Hindlimb muscle (tissue), 1 donor: Measurements from ENCODE around the gene RB1. TPM values are rescaled to one million over a fixed set of nuclear protein-coding genes. Genes with fewer than 3 reads are reported as not detected.

ENCODE experiments used
- DNase-seq: peaks from one replicate; pipeline ENCODE4 v3.0.0-alpha.2; 2013
- polyA plus RNA-seq: library from polyadenylated mRNA; unstranded; fragments of 120-200 nt; gene quantifications from one replicate; pipeline ENCODE4 v1.2.1, GENCODE V29; 2013; ENCODE audit not compliant: insufficient read length

The RB1 gene
- polyA plus RNA-seq, 1 donor: 64.1 TPM

DNA sequence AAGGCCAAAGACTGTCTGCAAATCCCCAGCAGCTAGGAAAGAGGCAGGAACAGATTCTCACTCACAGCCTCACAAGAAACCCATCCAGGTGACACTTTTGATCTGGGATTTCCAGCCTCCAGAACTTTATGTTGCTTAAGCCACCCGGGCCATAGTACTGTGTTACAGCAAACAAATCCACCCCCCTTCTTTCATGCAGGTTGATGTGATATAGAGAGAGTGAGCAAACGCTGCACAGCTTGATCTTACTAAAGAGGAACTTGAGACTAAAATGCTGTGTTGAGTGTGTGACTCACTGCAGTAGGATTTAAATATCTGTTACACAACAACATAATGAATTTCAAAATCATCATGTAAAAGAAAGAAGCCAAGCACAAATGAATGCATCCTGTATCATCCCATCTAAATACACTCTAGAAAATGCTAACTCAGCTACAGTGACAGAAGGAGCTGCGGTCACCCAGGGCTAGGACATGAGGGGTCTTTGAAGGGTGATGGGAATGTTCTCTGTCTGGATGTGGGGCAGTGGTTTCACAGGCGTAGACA is 197.2 kb downstream of the RB1 start:
- DNase-seq: no peak

DNA sequence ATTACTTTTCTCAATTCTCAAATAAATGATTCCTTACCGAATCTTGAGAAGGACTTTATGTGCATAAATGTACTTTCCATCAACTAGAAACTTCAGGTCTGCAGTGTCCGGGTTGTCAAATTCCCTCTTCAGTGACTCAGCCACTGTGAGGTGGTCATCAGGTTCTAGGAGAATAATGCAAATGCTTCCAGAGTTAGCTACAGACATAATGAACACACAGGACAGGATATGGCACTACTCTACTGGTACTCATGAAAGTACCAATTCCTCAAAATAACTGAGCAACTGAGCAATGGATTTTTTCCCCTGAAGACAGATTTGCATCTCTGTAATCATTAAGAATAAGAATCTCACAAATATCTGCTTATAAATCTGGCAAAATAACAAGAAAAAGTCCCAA is 198.2 kb downstream of the RB1 start:
- DNase-seq: no peak

DNA sequence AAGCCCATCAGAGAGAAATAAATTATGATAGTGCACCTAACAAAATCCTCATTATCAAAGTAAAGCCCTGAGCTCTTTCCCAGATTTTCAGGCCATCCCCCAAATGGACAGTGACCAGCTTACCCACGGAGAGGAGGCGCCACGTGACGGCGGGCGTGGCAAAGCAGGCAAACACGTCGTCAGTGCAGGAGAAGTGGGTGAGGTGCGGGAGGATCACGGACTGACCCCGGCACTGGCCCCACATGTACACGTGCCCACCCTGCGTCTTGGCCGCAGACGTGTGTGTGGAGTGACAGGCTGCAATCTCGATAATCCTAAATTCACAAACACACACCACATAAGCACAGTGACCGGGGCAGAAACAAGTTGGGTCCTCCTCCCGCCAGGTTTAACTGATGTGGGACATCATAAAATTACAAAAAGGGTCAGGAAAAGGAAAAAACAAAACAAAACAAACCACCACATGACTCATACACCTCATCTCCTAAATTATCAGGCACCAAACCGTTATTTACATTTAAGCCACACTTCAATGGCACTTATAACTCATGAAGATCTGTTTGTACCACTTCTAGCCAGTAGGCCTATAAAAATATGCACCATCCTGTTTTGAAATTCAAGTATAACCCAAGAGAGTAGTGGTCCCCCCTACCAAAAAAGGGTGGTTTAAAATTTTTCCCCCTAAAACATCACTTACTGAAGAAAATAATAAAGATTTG is 199.2 kb downstream of the RB1 start:
- DNase-seq: no peak

DNA sequence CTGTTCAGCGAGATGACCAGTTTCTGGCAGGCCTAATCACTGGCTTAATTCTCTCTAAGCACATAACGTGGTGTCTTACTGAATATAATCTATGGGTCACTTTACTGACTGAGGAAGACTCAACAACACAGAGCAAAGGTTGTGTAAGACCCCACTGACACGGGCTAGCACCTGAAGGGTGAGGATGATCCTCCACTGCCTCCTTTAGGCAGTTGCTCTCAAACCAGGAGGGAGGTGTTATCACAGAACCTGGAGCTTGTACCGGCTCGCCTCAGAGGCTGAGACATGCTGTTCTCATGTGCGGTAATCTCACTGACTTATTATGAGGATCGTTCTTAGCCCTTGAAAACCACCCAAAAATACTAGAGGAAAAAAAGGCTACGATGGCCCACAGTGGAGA is 201.1 kb downstream of the RB1 start:
- DNase-seq: no peak

DNA sequence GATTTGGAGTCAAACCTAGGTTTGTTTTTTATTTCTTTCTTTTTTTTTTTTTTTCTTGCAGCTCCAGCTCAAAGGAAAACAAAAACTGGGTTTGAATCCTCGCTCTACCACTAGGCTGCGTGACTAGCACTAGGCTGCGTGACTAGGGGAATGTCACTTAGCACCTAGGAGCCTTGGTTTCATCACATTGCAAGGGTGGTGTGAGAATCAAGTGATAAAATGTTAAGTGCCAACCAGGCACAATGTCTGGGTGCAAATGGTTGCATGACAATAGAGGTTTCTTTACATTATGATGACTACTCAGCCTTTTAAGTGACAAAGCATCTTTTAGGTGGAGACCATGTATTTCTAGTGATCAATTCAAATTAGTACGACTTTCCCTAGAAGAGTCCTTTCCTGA is 201.5 kb downstream of the RB1 start:
- no peak for DNase-seq

DNA sequence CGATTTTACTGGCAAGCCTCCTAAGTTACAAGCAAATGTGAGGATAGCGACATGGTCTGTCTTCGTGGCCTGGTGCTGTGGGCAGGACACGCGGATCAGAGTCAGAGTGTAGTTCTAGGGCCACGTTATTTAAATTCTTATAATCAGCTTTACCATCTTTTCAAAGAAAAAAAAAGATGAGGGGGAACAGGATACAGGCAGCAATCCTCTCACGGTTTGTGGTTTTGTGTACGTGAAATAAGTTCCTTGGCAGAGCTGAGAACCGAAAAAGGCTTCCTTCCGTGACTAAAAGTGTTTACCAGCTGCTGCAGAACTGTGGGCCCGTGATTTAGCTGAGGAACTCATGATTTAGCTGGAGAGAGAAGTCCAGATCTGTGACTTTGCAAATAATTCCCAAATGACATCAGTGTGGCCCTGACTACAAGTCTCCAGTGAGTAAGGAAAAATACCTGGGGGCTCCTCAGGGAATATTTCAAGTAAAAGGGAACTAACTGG is 202.1 kb downstream of the RB1 start:
- DNase-seq: peak; percentile 41

DNA sequence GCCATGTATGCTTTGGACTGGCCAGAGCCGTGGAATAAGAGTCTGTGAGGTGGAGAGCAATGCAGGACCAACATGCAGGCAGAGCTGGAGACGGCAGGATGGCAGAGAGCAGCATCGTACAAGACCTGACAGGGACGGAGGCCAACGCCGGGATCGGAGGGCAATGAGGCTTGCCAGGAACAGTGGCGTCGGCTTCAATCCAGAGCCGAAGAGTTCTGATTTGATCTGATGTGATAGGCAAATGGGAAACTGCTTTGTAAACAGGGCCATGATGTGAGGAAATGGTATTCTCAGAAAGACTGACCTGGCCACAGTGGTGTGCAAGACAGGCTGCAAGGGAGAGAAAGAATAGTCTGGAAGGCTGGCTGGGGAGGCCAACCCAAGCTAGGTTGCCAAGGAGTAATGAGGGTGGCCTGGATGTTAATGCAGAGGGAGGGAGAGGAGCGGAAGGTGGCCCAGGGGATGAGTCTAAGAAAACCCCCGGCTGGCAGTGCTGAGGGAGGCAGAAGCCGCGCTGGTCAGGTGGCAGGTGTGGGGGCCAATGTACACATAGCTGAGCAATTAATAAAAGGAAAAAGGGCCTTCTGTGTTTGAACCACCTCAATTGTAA is 202.6 kb downstream of the RB1 start:
- DNase-seq: no peak

DNA sequence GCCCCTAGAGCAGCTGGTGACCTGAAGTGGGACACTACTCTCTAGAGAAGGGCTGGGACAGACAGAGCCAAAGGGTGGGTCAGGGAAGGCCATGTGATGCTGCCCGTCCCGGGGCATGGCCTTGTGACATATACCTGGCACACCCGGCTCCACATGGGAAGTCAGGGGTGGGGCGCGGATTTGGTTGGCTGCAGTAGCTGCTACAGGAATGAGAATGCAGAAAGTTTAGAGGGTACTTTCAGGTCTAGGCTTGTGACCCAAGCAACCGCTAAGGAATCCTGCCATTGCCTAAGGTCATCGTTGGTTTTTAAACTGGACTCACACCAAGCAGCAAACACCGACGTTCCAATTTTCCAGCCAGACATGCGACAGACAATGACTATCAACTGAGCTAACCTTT is 203.5 kb downstream of the RB1 start:
- no peak for DNase-seq

DNA sequence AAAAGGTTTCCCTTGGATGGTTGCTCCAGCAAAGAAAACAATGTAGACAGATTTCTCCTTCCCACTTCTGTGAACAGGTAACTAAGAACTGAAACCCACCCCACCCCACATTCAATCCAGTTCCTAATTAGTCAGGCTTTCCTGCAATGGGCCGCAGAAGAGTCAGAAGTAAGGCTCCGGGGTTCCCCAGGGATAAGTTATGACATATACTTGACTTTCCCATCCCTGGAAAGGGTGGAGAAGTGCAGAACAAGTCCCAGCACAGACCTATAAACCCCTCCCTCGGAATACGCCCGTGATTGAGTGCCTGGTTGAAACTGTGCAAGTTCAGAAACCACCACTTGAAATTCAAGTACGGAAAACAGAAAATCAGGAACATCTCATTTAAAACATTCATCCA is 204.5 kb downstream of the RB1 start:
- DNase-seq: no peak

DNA sequence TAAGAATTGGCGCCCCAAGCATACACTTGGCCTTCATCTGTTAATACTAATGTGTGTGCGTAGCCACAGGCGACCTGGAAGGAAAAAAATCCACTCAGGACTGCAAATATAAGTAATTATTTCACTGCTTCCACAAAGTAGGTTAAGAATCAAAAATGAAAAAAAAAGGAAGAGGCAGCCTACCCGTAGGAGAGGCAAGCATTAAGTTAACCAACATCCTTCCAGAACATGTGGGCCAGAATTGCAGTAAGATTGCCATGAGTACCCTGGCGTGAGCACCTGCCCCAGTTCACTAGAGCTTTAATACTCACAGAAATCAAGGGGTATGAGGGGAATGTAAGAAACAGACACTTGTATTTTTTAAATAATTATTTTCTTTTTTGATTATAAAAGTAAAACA is 207.1 kb downstream of the RB1 start:
- DNase-seq: no peak

DNA sequence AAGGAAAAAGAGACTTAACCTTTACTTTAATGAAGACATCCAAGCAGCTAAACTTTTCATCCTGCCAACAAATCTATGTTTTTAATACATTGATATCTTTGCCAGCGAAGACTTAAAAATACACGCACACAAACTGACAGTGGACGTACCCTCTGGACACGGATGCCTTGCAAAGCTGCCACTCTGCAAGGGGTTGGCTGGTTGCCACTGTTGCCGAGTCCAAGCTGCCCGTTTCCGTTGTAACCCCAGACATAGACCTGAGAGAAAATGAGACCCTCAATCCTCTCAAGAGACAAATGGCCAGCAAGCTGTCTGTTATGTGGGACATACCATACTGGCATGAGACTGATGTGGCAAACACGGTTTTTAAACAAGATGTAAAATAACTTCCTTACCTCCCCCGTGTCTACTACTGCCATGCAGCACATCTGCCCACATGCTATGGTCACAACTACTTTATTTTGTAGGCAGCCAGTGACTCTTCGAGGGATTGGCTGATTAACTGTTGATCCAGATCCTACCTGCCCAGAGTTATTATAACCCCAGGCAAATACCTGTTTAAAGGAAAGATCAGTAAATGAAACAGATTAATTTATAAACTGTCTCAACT is 208.2 kb downstream of the RB1 start:
- no peak for DNase-seq

DNA sequence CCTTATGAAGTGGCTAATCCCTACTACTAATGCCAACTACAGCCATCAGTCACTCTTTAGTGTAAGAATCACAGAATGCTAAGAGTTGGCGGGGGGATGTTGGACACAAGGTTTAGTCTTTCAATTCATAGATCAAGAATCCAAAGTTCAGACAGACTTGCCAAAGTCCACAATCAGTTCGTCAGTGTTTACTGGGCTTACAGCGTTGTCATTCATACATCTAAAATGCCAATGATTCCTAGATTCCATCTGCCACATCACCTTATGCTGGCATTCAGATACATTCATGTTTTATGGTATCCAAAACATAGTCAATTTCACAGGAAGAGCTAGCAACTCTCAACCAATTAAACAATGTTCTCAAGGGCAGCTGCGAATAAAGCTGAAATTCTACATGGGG is 211.2 kb downstream of the RB1 start:
- no peak for DNase-seq

DNA sequence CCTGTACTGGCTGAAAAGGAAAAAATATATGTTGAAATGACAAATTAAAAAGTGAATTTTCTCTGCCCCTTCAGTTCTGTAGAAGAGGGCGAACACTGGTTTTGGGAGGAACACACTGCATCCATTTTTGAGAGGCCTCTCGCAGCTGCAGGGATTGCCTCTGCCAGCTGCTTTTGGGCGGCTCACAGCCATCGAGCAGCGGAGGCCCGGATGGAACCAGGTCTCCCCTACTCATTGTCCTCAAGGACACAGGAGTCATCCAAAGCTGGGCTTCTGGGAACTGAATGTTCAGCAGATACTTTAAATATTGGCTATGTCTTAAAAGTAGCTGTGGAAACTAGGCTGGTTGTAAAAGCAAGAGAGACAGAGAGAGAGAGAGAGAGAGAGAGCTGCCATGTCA is 212.2 kb downstream of the RB1 start:
- no peak for DNase-seq

DNA sequence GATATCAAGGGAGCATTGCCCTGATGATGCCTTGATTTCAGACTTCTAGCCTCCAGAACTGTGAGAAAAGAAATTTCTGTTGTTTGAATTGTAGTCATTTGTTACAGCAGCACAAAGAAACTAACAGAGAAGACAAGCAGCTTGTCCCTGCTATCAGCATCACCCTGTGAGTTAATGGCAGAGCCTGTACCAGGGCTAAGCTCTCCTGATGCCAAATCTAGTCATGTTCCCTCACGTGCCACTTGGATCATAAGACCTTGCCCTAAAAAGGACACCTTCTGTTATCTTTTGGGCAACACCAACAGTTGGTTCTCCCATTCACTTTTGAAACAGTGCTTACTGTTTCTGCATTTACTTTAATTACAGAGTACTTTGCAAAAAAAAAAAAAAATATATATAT is 214.5 kb downstream of the RB1 start:
- DNase-seq: no peak

DNA sequence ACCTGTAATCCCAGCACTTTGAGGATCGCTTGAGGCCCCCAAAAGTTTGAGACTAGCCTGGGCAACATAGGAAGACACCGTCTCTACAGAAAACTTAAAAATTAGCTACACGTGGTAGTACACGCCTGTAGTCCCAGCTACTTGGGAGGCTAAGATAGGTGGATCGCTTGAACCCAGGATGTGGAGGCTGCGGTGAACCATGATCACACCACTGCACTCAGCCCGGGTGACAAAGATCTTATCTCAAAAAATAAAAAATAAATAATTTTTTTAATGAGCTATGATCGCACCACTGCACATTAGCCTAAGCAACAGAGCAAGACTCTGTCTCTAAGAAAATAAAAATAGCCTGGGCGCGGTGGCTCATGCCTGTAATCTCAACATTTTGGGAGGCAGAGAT is 222.7 kb downstream of the RB1 start:
- no peak for DNase-seq

DNA sequence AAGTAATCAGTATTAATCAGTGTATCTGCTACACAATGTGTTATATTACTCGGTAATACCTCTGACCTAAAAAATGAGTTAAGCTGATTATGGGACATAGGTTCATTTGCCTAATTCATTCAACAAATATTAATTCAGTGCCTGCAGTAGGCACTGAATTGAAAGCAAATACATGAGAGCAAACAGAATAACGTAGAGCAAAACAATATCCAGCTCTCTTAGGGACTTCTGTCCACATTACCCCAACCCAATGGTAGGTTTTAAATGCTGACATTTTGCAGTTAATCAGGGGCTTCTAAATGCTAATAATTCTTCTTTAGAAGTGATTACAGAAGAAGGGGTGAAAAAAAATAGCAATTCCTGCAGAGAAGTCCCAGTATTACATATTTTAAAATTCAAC is 224.4 kb downstream of the RB1 start:
- DNase-seq: no peak

DNA sequence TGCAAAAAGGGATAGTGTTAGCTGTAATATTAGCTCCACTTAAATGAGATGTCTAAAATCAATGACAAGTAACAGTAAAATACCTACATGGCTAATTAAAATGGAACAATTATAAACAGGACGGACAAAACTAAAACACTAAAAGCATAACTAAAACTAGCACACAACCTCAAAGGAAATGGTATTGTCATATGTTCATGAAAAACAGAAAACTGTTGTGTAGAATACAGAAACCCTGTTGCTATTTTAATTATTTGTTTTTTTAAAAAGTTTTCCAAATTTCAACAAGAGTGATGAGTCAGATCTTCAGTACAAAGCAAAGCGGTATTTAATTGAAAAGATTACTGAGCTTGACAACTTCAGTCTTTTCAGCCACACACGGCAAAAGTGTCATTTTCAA is 225.2 kb downstream of the RB1 start:
- DNase-seq: no peak

DNA sequence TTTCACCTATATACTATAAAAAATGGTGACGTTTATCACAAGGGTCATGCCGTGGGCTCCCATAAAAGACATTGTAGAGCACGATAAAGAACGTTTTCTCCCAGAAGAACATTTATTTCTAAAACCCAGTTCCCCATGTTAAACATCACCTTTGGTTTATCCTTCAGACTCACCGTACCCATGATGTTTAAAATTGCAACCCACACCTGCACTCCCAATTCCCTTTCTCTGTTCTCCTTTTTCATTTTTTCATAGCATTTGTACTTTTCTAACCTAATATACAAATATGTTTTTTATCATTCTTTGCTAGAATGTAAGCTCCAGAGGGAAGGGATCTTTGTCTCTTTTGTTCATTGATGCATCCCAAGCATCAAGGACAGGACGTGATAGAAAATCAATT is 227.3 kb downstream of the RB1 start:
- no peak for DNase-seq

Other genes starting within 250 kb of the RB1 start
- 51.1 TPM for gene MED4, start 208.6 kb upstream of the RB1 start, polyA plus RNA-seq
- 329 TPM for gene ITM2B, start 70.5 kb upstream of the RB1 start, polyA plus RNA-seq
- 19.0 TPM for gene LPAR6, start 109.4 kb downstream of the RB1 start, polyA plus RNA-seq
- gene RCBTB2, start 229.3 kb downstream of the RB1 start, polyA plus RNA-seq: 21.6 TPM